GM12801 (cell line): ENCODE measurements around the gene PGAP3.

Experiments
- TF ChIP-seq, protein P1 (sequence below): IDR thresholded peaks from one replicate; pipeline ENCODE4 v1.5.1; 2011; ENCODE audit warnings: control low read depth; ENCODE audit not compliant: insufficient read length; ENCODE audit errors: extremely low read depth

Gene PGAP3

GRCh38 chr17:39628655-39629493 is 59.0 kb downstream of the PGAP3 start:
- TF ChIP-seq, protein P1, sequence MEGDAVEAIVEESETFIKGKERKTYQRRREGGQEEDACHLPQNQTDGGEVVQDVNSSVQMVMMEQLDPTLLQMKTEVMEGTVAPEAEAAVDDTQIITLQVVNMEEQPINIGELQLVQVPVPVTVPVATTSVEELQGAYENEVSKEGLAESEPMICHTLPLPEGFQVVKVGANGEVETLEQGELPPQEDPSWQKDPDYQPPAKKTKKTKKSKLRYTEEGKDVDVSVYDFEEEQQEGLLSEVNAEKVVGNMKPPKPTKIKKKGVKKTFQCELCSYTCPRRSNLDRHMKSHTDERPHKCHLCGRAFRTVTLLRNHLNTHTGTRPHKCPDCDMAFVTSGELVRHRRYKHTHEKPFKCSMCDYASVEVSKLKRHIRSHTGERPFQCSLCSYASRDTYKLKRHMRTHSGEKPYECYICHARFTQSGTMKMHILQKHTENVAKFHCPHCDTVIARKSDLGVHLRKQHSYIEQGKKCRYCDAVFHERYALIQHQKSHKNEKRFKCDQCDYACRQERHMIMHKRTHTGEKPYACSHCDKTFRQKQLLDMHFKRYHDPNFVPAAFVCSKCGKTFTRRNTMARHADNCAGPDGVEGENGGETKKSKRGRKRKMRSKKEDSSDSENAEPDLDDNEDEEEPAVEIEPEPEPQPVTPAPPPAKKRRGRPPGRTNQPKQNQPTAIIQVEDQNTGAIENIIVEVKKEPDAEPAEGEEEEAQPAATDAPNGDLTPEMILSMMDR, result no peak

DNA sequence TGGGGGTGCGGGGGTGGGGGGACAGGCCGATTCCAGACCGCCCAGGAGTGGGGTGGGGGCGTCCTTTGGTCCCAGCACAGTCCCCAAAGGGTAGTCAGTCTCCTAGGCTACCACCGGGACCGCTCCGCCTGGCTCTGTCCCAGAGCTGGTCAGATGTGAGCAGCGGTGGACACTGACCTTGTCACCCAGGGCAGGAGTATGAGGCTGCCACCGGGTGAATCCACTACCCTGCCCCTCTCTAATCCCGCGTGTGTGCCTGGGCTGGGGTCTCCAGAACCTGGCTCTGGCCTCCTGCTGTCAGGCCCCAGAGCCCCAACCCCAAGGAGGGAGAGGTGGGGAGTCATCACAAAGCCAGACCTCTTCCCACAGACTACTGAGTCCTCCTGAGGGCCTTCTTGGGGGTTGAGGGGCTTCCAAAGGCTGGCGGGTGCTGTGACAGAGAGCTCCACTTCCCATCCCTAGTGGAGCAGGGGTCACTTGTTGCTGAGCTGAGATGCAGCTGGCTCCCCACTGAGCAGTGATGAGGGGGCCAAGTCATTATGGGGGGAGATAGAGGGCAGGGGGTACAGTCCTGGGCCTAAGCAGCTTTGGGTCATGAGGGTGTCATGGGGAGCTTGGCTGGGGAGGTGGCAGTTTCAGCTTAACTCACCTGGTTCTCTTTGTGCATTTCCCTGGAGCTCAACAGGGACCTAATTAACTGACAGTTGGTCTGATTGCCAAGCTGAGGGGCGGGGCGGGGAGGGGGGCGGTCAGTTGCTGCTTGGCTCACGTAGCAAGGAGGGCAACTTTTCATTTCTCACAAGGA is 59.9 kb downstream of the PGAP3 start:
- TF ChIP-seq, protein P1, result no peak

- TF ChIP-seq, protein P1, result no peak
These were observed 60.7 kb downstream of the PGAP3 start for GRCh38 chr17:39627047-39627711.

GRCh38 chr17:39626171-39627046 is 61.4 kb downstream of the PGAP3 start, which contains the start of gene PPP1R1B:
Gene PPP1R1B (plus strand): TSS chr17:39626952. CDS start chr17:39627393, 441 bp downstream.
- TF ChIP-seq, protein P1, result no peak

GRCh38 chr17:39625198-39625785 is 62.6 kb downstream of the PGAP3 start:
- TF ChIP-seq, protein P1, result no peak

GRCh38 chr17:39624313-39624712 is 63.5 kb downstream of the PGAP3 start:
- TF ChIP-seq, protein P1, result no peak
